A549 (cell line): ENCODE data around the gene INF2. TPM values are rescaled to one million over a fixed set of nuclear protein-coding genes. Genes with fewer than 3 reads are reported as not detected.

Experiments used
- ATAC-seq, 2 experiments: fragments of 200-7000 bp in 1 of 2; fragments of >200 bp in 1 of 2; cut with Nextera tagmentation in 1 of 2; cut with Tn5 transposase in 1 of 2; 3 replicates each; pipeline versions ENCODE4 v1.8.0 to v1.9.1; 2018 to 2020; ENCODE audit warnings: mild to moderate bottlenecking in 1 of 2, moderate library complexity in 1 of 2
- CTCF ChIA-PET: fragments of 300-600 bp; sonication (Branson Sonifier 250); formaldehyde crosslinking; extraction: SDS; loops from one replicate; lab custom pipeline; 2021; ENCODE audit warnings: antibody characterized with exemption, inconsistent platforms; lab: Yijun Ruan, JAX
- POLR2A ChIA-PET: fragments of 350-600 bp; formaldehyde crosslinking; extraction: SDS; loops from one replicate; lab custom pipeline; 2021; ENCODE audit warnings: antibody characterized with exemption, inconsistent platforms; lab: Yijun Ruan, JAX
- DNase-seq, 2 experiments: peaks; one replicate each; pipeline versions ENCODE4 v3.0.0 to v3.0.0-alpha.2; 2011 to 2016; ENCODE audit warnings: low read depth in 1 of 2, low spot score in 1 of 2
- FAIRE-seq: peaks from 2 replicates; lab custom pipeline; 2011; peaks lifted over from hg19 to GRCh38; lab: Jason Lieb, UNC
- H3K27ac ChIP-seq, 2 experiments: fragments of >200 bp; sonication (Bioruptor Twin); formaldehyde crosslinking; 3 replicates each; pipeline ENCODE4 v1.5.1; 2016 to 2017
- H3K4me1 ChIP-seq: fragments of >200 bp; sonication (Bioruptor Twin); formaldehyde crosslinking; 3 replicates; pipeline ENCODE4 v1.6.1; 2016
- H3K4me2 ChIP-seq: fragments of >200 bp; sonication (Bioruptor Twin); formaldehyde crosslinking; 3 replicates; pipeline ENCODE4 v1.6.1; 2016
- H3K4me3 ChIP-seq: fragments of >200 bp; sonication (Bioruptor Twin); formaldehyde crosslinking; 3 replicates; pipeline ENCODE4 v1.5.1; 2016
- H3K9me3 ChIP-seq: fragments of >200 bp; sonication (Bioruptor Twin); formaldehyde crosslinking; 3 replicates; pipeline ENCODE4 v1.6.1; 2016
- BHLHE40 ChIP-seq: IDR thresholded peaks from 2 replicates; pipeline ENCODE4 v1.6.1; 2012; ENCODE audit warnings: low read depth, low read length, inconsistent platforms
- CEBPB ChIP-seq, 2 experiments: fragments of >200 bp in 1 of 2; sonication (Bioruptor Twin) in 1 of 2; formaldehyde crosslinking in 1 of 2; IDR thresholded peaks; 2 replicates each; pipeline ENCODE4 v1.6.1; 2012 to 2016
- CHD4 ChIP-seq: fragments of 200-600 bp; sonication (generic); IDR thresholded peaks from 2 replicates; pipeline ENCODE4 v1.6.1; 2016; ENCODE audit warnings: antibody characterized with exemption, mild to moderate bottlenecking, borderline replicate concordance
- EHF ChIP-seq: fragments of 250-450 bp; sonication (Bioruptor Pico); IDR thresholded peaks from 2 replicates; pipeline ENCODE4 v1.5.0; 2020; ENCODE audit warnings: mild to moderate bottlenecking
- EHMT2 ChIP-seq: fragments of 200-600 bp; sonication (generic); IDR thresholded peaks from 2 replicates; pipeline ENCODE4 v1.6.1; 2016; ENCODE audit warnings: antibody characterized with exemption, low read depth, mild to moderate bottlenecking, moderate library complexity
- ESRRA ChIP-seq: fragments of 150-350 bp; IDR thresholded peaks from 2 replicates; pipeline ENCODE4 v1.6.1; 2014; ENCODE audit warnings: mild to moderate bottlenecking, low read length, borderline replicate concordance
- FOSL2 ChIP-seq, 2 experiments: fragments of 450-650 bp in 1 of 2; fragments of >200 bp in 1 of 2; sonication (Bioruptor Twin) in 1 of 2; formaldehyde crosslinking; IDR thresholded peaks; 2 replicates each; pipeline versions ENCODE4 v1.5.0 to v1.6.1; 2016 to 2020; ENCODE audit warnings: mild to moderate bottlenecking in 1 of 2, moderate library complexity in 1 of 2
- HDAC2 ChIP-seq: fragments of 200-600 bp; sonication (generic); IDR thresholded peaks from 2 replicates; pipeline ENCODE4 v1.6.1; 2016
- HOXA7 ChIP-seq: fragments of 250-450 bp; sonication (Bioruptor Pico); IDR thresholded peaks from 2 replicates; pipeline ENCODE4 v1.5.0; 2020; ENCODE audit warnings: mild to moderate bottlenecking, moderate library complexity
- HOXB13 ChIP-seq: fragments of 250-450 bp; sonication (Bioruptor Pico); IDR thresholded peaks from 2 replicates; pipeline ENCODE4 v1.5.0; 2020; ENCODE audit warnings: low read depth, mild to moderate bottlenecking, moderate library complexity
- HOXB5 ChIP-seq: fragments of 250-450 bp; sonication (Bioruptor Pico); IDR thresholded peaks from 2 replicates; pipeline ENCODE4 v1.5.0; 2020; ENCODE audit warnings: mild to moderate bottlenecking, moderate library complexity
- JUN ChIP-seq, 2 experiments: fragments of >200 bp; sonication (Bioruptor Twin); formaldehyde crosslinking; IDR thresholded peaks; 2 replicates in 1 of 2; 3 replicates in 1 of 2; pipeline ENCODE4 v1.6.1; 2016 to 2017
- JUNB ChIP-seq: fragments of >200 bp; sonication (Bioruptor Twin); formaldehyde crosslinking; IDR thresholded peaks from 2 replicates; pipeline ENCODE4 v1.6.1; 2016
- KDM5A ChIP-seq: fragments of 200-600 bp; sonication (generic); IDR thresholded peaks from 2 replicates; pipeline ENCODE4 v1.6.1; 2016; ENCODE audit warnings: antibody characterized with exemption, mild to moderate bottlenecking
- MAZ ChIP-seq: fragments of 150-350 bp; IDR thresholded peaks from 2 replicates; pipeline ENCODE4 v1.6.1; 2014; ENCODE audit warnings: antibody characterized with exemption, low read depth, low read length, borderline replicate concordance
- POLR2A ChIP-seq: IDR thresholded peaks from 2 replicates; pipeline ENCODE4 v1.6.1; 2012; ENCODE audit warnings: mild to moderate bottlenecking, low read length
- POLR2AphosphoS2 ChIP-seq: conservative IDR thresholded peaks from 2 replicates; pipeline ENCODE4 v1.6.1; 2012; ENCODE audit warnings: low read length, improper control_type of control experiment, inconsistent platforms
- RARB ChIP-seq: fragments of 250-450 bp; sonication (Bioruptor Pico); IDR thresholded peaks from 2 replicates; pipeline ENCODE4 v1.8.0; 2021; ENCODE audit warnings: mild to moderate bottlenecking, moderate library complexity
- RCOR1 ChIP-seq: fragments of 150-350 bp; IDR thresholded peaks from 2 replicates; pipeline ENCODE4 v1.6.1; 2014; ENCODE audit warnings: antibody characterized with exemption, low read length, low read depth
- SREBF2 ChIP-seq: fragments of 450-650 bp; IDR thresholded peaks from 2 replicates; pipeline ENCODE4 v1.6.1; 2014; ENCODE audit warnings: mild to moderate bottlenecking, moderate library complexity
- ZSCAN20 ChIP-seq: fragments of 250-450 bp; sonication (Bioruptor Pico); IDR thresholded peaks from 2 replicates; pipeline ENCODE4 v1.8.0; 2022; ENCODE audit warnings: mild to moderate bottlenecking, moderate library complexity
- WGBS: methylation state at CpG from one replicate; pipeline ENCODE4 v1.1.6; 2017; ENCODE audit errors: missing lambda C conversion rate; 5-methylcytosine and 5-hydroxymethylcytosine counted together
- polyA plus RNA-seq, 4 experiments: library from polyadenylated mRNA; depleted of rRNA in 3 of 4; stranded (reverse); fragments of >200 nt; fragmentation: RNase III in 1 of 4; extraction: RNeasy Plus Mini Kit Qiagen cat#74134 plus additional on column Dnase treatment in 1 of 4; gene quantifications; 2 replicates in 3 of 4; 3 replicates in 1 of 4; pipeline ENCODE4 v1.2.3, GENCODE V29; 2011 to 2017
- TF ChIP-seq, protein P1 (sequence below): fragments of 250-450 bp; sonication (Bioruptor Pico); IDR thresholded peaks from 2 replicates; pipeline ENCODE4 v1.5.0; 2021; ENCODE audit warnings: mild to moderate bottlenecking, moderate library complexity, borderline replicate concordance
- TF ChIP-seq, protein P2 (sequence below): fragments of >200 bp; sonication (Bioruptor Twin); formaldehyde crosslinking; IDR thresholded peaks from 3 replicates; pipeline ENCODE4 v1.6.1; 2016
- TF ChIP-seq, protein P3 (sequence below): fragments of >200 bp; sonication (Bioruptor Twin); formaldehyde crosslinking; IDR thresholded peaks from 2 replicates; pipeline ENCODE4 v1.6.1; 2016
- TF ChIP-seq, protein P4 (sequence below): IDR thresholded peaks from 2 replicates; pipeline ENCODE4 v1.6.1; 2012
- TF ChIP-seq, protein P5 (sequence below): IDR thresholded peaks from 2 replicates; pipeline ENCODE4 v1.6.1; 2012; ENCODE audit warnings: low read depth, borderline replicate concordance
- TF ChIP-seq, protein P6 (sequence below): fragments of >200 bp; sonication (Bioruptor Twin); formaldehyde crosslinking; IDR thresholded peaks from 3 replicates; pipeline ENCODE4 v1.5.1; 2016

INF2 gene
- polyA plus RNA-seq, 2 of the 4 experiments (the other 2 are of a cell fraction), result 24.7 to 71.2 TPM

DNA sequence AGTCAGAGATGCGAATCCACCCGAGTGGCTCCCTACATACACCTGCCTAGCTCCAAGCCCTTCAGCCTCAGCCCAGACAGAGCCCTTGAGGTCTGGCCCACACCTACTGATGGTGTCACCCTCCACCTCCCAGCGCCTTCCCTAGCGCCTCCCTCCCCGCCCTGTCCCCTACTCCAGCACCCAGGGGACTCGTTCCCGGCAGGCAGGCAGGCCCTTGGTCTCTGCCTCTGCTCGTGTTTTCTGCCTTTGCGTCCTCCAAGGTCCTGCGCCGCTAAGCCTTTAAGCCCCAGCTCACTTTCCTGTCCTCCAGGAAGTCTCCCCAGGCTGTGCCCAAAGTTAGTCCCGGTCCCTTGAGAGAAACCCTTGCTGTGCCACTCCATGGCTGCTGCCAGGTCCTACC lies 12.7 kb downstream of the INF2 start (continued):
- no peak for TF ChIP-seq HDAC2
- TF ChIP-seq JUN (IDR thresholded peaks at IDR 0.05), result no peak
- TF ChIP-seq KDM5A, result no peak
- no peak for TF ChIP-seq POLR2AphosphoS2

DNA sequence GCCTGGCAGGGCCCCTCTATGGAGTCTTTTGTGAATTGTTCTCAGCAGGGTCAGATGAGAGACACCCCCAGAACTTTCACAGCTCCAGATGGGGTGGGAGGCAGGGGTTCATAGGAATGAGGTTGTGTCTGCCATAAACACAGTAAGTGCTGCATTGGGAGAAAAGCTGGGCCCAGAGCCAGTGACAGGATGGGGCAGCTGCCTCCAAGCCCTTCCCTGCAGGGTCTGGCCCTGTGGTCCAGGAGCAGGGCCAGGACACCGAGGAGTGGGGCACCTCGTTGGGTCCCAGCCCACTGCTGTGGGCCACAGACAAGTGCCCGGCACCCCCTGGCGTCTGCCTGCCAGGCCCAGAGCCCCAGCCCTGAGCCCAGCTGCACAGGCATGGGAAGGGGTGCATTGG lies 13.3 kb downstream of the INF2 start:
- Histone ChIP-seq H3K4me1 (peaks cover 46% of the 10 kb centered on the region), H3K4me2 (no peak overlapping the region), H3K4me3 (no peak overlapping the region), H3K9me3 (no peaks in the 10 kb centered on the region), H3K27ac (no peak overlapping the region)
- ChIA-PET CTCF (interaction anchor here (0.6 to 13.0 kb wide), 7 partner anchors 10 to 625 kb away, joined by 3 to 143 read pairs (median 3); partner anchors contain the start of genes ADSS1 and INF2), POLR2A (no interaction called here)
- FAIRE-seq (no peak), ATAC-seq (no peak), DNase-seq (no peak)
- 96% methylated on average over 4 of the region's 4 CpGs for WGBS
- TF ChIP-seq EHMT2 (no peak), RCOR1 (no peak), CEBPB (IDR thresholded peaks at IDR 0.05) (no peak), POLR2A (no peak), FOSL2 (IDR thresholded peaks at IDR 0.05) (no peak), FOSL2 (CRISPR knock-in tag; IDR thresholded peaks at IDR 0.05) (no peak), HOXA7 (CRISPR knock-in tag) (no peak), BHLHE40 (no peak), JUNB (no peak), JUN (IDR thresholded peaks at IDR 0.05) (no peak), ESRRA (no peak), EHF (no peak), HOXB5 (no peak), ZSCAN20 (CRISPR knock-in tag) (no peak)
- TF ChIP-seq, protein P1, sequence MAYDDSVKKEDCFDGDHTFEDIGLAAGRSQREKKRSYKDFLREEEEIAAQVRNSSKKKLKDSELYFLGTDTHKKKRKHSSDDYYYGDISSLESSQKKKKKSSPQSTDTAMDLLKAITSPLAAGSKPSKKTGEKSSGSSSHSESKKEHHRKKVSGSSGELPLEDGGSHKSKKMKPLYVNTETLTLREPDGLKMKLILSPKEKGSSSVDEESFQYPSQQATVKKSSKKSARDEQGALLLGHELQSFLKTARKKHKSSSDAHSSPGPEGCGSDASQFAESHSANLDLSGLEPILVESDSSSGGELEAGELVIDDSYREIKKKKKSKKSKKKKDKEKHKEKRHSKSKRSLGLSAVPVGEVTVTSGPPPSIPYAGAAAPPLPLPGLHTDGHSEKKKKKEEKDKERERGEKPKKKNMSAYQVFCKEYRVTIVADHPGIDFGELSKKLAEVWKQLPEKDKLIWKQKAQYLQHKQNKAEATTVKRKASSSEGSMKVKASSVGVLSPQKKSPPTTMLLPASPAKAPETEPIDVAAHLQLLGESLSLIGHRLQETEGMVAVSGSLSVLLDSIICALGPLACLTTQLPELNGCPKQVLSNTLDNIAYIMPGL (CRISPR knock-in tag), result no peak
- TF ChIP-seq, protein P2, sequence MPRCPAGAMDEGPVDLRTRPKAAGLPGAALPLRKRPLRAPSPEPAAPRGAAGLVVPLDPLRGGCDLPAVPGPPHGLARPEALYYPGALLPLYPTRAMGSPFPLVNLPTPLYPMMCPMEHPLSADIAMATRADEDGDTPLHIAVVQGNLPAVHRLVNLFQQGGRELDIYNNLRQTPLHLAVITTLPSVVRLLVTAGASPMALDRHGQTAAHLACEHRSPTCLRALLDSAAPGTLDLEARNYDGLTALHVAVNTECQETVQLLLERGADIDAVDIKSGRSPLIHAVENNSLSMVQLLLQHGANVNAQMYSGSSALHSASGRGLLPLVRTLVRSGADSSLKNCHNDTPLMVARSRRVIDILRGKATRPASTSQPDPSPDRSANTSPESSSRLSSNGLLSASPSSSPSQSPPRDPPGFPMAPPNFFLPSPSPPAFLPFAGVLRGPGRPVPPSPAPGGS, result no peak
- TF ChIP-seq, protein P3, sequence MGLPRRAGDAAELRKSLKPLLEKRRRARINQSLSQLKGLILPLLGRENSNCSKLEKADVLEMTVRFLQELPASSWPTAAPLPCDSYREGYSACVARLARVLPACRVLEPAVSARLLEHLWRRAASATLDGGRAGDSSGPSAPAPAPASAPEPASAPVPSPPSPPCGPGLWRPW, result no peak
- TF ChIP-seq, protein P4, sequence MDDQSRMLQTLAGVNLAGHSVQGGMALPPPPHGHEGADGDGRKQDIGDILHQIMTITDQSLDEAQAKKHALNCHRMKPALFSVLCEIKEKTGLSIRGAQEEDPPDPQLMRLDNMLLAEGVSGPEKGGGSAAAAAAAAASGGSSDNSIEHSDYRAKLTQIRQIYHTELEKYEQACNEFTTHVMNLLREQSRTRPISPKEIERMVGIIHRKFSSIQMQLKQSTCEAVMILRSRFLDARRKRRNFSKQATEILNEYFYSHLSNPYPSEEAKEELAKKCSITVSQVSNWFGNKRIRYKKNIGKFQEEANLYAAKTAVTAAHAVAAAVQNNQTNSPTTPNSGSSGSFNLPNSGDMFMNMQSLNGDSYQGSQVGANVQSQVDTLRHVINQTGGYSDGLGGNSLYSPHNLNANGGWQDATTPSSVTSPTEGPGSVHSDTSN, result no peak

DNA sequence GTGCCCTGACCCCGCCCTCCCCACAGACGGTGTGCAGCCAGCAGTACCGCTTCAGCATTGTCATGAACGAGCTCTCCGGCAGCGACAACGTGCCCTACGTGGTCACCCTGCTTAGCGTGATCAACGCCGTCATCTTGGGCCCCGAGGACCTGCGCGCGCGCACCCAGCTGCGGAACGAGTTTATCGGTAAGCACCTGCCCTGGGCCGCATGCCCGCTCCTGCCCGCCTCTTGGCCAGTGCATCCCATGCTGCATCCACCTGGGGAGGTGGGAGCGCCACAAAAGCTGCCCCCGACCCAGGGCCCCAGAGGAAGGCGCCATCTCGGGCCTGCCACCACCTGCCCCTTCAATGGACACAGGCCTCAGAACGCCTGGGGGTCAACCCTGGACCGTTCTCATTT lies 13.9 kb downstream of the INF2 start:
- ATAC-seq, result no peak
- H3K4me3 ChIP-seq, result no peak overlapping the region
- 95% methylated on average over 22 of the region's 28 CpGs for WGBS
- CTCF ChIA-PET, result interaction anchor here (0.6 to 13.0 kb wide), 5 partner anchors 10 to 626 kb away, joined by 3 to 143 read pairs (median 12); partner anchors contain the start of genes ADSS1 and INF2
- H3K27ac ChIP-seq, result no peak overlapping the region
- H3K9me3 ChIP-seq, result no peaks in the 10 kb centered on the region
- POLR2A ChIA-PET, result no interaction called here
- no peak overlapping the region for H3K4me2 ChIP-seq
- no peak for FAIRE-seq
- no peak for DNase-seq
- TF ChIP-seq RARB (CRISPR knock-in tag) (no peak), HOXB13 (CRISPR knock-in tag) (no peak), JUNB (no peak), HOXA7 (CRISPR knock-in tag) (no peak), MAZ (no peak), SREBF2 (no peak), CHD4 (no peak), CEBPB (IDR thresholded peaks at IDR 0.05) (no peak)
- TF ChIP-seq, protein P5, sequence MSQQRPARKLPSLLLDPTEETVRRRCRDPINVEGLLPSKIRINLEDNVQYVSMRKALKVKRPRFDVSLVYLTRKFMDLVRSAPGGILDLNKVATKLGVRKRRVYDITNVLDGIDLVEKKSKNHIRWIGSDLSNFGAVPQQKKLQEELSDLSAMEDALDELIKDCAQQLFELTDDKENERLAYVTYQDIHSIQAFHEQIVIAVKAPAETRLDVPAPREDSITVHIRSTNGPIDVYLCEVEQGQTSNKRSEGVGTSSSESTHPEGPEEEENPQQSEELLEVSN, result no peak
- TF ChIP-seq, protein P6, sequence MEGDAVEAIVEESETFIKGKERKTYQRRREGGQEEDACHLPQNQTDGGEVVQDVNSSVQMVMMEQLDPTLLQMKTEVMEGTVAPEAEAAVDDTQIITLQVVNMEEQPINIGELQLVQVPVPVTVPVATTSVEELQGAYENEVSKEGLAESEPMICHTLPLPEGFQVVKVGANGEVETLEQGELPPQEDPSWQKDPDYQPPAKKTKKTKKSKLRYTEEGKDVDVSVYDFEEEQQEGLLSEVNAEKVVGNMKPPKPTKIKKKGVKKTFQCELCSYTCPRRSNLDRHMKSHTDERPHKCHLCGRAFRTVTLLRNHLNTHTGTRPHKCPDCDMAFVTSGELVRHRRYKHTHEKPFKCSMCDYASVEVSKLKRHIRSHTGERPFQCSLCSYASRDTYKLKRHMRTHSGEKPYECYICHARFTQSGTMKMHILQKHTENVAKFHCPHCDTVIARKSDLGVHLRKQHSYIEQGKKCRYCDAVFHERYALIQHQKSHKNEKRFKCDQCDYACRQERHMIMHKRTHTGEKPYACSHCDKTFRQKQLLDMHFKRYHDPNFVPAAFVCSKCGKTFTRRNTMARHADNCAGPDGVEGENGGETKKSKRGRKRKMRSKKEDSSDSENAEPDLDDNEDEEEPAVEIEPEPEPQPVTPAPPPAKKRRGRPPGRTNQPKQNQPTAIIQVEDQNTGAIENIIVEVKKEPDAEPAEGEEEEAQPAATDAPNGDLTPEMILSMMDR, result no peak
- peaks cover 46% of the 10 kb centered on the region for H3K4me1 ChIP-seq
